HEK293 (cell line): ENCODE data around the gene WDR48.

Experiments
- ZFHX2 ChIP-seq: fragments of 450-650 bp; formaldehyde crosslinking; conservative IDR thresholded peaks from 2 replicates; pipeline ENCODE4 v1.5.1; 2016; ENCODE audit warnings: missing biosample characterization, missing genetic modification characterization
- ZNF24 ChIP-seq: fragments of 450-650 bp; formaldehyde crosslinking; IDR thresholded peaks from 2 replicates; pipeline ENCODE4 v1.5.1; 2016; ENCODE audit warnings: missing biosample characterization, missing genetic modification characterization
- ZNF426 ChIP-seq: fragments of 450-650 bp; formaldehyde crosslinking; IDR thresholded peaks from 2 replicates; pipeline ENCODE4 v1.5.1; 2017; ENCODE audit warnings: missing biosample characterization, missing genetic modification characterization, mild to moderate bottlenecking, inconsistent platforms, moderate library complexity
- ZNF785 ChIP-seq: fragments of 450-650 bp; formaldehyde crosslinking; IDR thresholded peaks from 2 replicates; pipeline ENCODE4 v1.5.1; 2016; ENCODE audit warnings: missing biosample characterization, missing genetic modification characterization
- TF ChIP-seq, protein P1 (sequence below): fragments of 450-650 bp; formaldehyde crosslinking; conservative IDR thresholded peaks from 2 replicates; pipeline ENCODE4 v1.5.1; 2016; ENCODE audit warnings: low read depth, missing biosample characterization, missing genetic modification characterization
- TF ChIP-seq, protein P2 (sequence below): fragments of 450-650 bp; formaldehyde crosslinking; IDR thresholded peaks from 2 replicates; pipeline ENCODE4 v1.5.1; 2016; ENCODE audit warnings: missing biosample characterization, missing genetic modification characterization

DNA sequence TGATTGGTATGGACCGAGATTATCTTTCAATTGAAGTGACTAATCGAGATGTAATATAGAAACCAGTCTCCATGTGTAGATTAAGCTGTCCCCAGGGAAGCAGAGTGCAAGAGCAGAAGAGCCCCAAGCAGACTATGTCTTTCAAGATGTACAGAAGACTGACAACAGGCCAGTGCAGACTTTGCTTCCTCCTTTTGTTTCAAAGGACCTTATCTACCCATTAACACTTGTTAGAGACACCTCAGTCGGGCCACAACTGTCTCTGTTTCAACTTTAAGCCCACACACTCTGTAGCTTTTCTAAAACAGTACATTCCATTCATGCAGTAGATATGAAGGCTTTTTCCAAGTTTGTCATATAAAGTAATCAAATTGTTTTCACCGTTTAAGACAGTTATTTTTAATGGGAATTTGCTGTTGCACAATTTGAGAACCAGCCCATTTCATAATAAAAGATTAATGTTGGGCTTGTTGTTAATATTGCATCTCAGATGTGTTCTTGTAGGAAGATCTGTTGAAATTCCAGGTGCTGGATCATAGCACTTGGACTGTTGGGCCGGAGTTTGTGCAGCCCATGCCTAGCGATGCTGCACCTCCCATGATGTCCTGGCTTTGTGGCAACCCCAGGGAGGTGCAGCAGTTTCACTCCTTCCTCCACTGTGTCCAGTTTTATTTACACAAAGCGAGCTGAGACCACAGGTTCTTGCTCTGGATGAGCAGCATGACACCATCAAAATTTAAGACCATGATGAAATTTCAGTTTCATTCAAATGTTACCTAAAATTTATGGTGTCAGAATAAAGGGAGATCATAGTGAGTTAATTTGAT is 43.2 kb downstream of the WDR48 start:
- TF ChIP-seq ZNF785 (tag by site-specific recombination) (no peak), ZNF24 (no peak), ZNF426 (tag by site-specific recombination) (no peak), ZFHX2 (no peak)
- TF ChIP-seq, protein P1, sequence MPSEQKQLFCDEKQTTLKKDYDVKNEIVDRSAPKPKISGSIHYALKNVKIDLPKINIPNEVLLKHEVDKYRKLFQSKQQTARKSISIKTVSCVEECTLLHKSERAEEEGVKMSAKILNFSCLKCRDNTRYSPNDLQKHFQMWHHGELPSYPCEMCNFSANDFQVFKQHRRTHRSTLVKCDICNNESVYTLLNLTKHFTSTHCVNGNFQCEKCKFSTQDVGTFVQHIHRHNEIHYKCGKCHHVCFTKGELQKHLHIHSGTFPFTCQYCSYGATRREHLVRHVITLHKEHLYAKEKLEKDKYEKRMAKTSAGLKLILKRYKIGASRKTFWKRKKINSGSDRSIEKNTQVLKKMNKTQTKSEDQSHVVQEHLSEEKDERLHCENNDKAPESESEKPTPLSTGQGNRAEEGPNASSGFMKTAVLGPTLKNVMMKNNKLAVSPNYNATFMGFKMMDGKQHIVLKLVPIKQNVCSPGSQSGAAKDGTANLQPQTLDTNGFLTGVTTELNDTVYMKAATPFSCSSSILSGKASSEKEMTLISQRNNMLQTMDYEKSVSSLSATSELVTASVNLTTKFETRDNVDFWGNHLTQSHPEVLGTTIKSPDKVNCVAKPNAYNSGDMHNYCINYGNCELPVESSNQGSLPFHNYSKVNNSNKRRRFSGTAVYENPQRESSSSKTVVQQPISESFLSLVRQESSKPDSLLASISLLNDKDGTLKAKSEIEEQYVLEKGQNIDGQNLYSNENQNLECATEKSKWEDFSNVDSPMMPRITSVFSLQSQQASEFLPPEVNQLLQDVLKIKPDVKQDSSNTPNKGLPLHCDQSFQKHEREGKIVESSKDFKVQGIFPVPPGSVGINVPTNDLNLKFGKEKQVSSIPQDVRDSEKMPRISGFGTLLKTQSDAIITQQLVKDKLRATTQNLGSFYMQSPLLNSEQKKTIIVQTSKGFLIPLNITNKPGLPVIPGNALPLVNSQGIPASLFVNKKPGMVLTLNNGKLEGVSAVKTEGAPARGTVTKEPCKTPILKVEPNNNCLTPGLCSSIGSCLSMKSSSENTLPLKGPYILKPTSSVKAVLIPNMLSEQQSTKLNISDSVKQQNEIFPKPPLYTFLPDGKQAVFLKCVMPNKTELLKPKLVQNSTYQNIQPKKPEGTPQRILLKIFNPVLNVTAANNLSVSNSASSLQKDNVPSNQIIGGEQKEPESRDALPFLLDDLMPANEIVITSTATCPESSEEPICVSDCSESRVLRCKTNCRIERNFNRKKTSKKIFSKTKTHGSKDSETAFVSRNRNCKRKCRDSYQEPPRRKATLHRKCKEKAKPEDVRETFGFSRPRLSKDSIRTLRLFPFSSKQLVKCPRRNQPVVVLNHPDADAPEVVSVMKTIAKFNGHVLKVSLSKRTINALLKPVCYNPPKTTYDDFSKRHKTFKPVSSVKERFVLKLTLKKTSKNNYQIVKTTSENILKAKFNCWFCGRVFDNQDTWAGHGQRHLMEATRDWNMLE (tag by site-specific recombination) = no peak
- TF ChIP-seq, protein P2, sequence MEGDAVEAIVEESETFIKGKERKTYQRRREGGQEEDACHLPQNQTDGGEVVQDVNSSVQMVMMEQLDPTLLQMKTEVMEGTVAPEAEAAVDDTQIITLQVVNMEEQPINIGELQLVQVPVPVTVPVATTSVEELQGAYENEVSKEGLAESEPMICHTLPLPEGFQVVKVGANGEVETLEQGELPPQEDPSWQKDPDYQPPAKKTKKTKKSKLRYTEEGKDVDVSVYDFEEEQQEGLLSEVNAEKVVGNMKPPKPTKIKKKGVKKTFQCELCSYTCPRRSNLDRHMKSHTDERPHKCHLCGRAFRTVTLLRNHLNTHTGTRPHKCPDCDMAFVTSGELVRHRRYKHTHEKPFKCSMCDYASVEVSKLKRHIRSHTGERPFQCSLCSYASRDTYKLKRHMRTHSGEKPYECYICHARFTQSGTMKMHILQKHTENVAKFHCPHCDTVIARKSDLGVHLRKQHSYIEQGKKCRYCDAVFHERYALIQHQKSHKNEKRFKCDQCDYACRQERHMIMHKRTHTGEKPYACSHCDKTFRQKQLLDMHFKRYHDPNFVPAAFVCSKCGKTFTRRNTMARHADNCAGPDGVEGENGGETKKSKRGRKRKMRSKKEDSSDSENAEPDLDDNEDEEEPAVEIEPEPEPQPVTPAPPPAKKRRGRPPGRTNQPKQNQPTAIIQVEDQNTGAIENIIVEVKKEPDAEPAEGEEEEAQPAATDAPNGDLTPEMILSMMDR (tag by site-specific recombination) = no peak
